GM19463 (cell line): Measurements from ENCODE around the gene UBE2L6.

Experiments used
- ATAC-seq: cut with Tn5 transposase; IDR thresholded peaks from one replicate; pipeline ENCODE4 v1.9.1; 2021; ENCODE audit warnings: mild to moderate bottlenecking, moderate library complexity; ENCODE audit not compliant: unreplicated experiment

Gene UBE2L6

GRCh38 chr11:57567515-57568329, at the start of gene UBE2L6:
UBE2L6 (minus strand) TSS chr11:57567672; CDS start chr11:57567611, 61 bp downstream.
- peak; percentile 66 for ATAC-seq

DNA sequence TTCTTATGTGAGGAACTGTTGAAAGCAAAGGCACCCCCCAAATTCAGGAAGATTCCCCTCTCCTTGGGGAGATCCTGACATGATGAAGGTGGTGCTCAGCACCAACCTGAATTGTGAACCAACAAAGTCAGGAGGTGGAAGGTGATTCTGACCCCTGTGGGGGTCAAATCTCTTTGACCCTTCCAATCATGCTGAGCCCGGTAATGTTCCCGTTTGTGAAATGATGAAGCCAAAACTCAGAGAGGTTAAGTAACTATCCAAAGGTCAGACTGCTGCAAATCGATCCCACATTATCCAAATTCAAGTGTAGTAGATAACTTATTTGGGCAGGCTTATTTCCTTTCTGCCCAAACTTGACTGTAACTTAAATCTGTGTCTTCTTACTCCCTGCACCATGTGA, 49.1 kb upstream of the UBE2L6 start:
- no peak for ATAC-seq

DNA sequence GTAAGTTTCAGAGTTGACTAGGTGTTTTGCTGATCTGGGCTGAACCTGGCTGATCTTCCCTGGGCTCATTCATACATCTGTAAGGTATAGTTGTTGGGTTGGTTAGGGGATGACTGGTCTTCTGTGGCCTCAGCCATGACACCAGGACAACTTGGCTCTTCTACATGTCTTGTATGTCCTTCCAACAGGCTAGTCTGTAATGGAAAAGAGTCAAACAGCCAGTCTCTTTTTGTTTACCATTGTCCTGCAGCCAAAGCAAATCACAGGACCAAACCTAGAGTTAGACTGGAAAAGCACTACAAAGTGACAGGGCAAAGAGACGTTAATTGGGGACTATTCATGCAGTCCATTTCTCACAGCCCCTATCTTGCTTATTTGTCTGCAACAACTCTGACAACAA, 47.8 kb upstream of the UBE2L6 start:
- ATAC-seq: no peak

DNA sequence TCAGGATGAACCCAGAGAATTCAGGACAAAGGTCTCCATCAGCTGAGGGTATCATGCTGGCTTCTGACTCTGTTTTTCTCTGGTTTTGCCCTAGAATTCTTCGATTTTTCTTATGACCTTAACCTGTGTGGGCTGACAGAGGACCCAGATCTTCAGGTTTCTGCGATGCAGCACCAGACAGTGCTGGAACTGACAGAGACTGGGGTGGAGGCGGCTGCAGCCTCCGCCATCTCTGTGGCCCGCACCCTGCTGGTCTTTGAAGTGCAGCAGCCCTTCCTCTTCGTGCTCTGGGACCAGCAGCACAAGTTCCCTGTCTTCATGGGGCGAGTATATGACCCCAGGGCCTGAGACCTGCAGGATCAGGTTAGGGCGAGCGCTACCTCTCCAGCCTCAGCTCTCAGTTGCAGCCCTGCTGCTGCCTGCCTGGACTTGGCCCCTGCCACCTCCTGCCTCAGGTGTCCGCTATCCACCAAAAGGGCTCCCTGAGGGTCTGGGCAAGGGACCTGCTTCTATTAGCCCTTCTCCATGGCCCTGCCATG, 46.8 kb upstream of the UBE2L6 start:
- ATAC-seq: no peak

DNA sequence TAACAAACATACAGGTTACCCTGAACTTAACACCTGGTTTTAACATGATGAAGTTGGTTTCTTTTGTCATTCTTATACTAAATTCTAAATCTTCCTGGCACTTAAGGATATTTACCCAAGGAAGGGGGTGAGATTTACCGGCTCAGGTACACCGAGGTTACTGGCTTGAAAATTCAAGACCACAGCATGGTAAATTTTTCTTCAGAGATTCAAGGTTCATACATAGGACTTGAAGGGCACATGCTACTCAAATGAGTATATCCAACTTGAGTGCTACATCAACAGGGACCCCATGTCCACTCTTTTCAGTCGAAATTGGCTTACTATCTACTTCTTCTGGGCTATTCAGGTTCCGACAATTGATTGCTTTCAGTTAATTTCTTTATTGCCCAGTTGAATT, 42.7 kb upstream of the UBE2L6 start:
- ATAC-seq: no peak

DNA sequence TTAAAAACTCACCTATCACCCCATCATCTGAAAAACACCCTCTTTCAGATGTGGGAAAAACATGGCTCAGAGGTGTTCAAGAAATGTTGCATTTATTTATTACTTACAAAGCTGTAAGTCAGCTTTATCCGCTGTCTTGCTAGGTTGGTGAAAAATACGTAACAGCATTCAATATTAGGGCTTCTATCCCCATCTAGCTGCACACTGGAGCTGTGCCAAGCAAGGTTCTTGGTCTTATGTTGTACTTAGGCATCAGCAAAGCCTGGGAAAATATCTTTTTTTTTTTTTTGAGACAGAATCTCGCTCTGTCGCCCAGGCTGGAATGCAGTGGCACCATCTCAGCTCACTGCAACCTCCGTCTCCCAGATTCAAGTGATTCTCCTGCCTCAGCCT, 37.6 kb upstream of the UBE2L6 start:
- ATAC-seq: no peak

DNA sequence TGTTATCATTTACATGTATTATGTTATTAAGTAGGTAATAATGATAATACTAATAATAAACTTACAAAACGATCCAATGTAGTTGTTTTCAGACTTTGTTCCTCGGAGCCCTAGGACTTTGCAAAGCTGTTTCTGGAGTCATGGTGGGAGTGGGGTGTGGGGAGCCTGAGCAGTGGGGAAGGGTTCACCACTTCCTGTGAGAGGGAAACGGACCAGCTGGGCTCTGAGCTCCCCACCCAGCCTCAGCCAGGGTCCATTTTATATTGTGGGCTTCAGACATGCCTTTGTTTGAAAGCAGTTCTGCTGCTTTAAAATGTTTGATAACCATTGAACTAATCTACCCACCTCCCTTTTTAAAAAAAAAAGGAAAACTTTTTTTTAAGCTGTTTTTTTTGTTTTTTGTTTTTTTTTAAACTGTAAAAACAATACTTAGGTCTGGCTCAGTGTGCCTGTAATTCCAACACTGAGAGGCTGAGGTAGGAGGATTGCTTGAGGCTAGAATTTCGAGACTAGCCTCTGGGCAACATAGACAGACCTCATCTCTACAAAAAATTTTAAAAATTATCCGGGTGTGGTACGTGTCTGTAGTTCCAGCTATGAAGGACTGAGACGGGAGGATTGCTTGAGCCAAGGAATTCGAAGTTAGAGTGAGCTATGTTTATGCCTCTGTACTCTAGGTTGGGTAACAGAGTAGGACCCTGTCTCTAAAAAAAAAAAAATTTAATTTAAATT, 37.0 kb upstream of the UBE2L6 start:
- no peak for ATAC-seq

DNA sequence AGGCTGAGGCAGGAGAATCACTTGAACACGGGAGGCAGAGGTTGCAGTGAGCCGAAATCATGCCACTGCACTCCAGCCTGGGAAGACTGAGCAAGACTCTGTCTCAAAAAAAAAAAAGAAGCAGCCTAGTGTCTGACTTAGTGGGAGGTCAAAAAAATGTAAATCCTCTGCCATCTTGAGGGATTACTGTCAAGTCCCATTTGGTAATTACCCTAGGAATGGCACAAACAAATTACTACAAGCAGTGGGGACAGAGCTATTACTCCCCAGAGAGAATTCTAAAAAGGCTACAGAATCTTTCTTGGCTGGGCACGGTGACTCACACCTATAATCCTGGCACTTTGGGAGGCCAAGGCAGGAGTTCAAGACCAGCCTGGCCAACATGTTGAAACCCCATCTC, 33.8 kb upstream of the UBE2L6 start:
- ATAC-seq: no peak

- no peak for ATAC-seq
These were observed 31.9 kb upstream of the UBE2L6 start for GRCh38 chr11:57599381-57599780.

GRCh38 chr11:57598831-57599155, 31.3 kb upstream of the UBE2L6 start:
- no peak for ATAC-seq

DNA sequence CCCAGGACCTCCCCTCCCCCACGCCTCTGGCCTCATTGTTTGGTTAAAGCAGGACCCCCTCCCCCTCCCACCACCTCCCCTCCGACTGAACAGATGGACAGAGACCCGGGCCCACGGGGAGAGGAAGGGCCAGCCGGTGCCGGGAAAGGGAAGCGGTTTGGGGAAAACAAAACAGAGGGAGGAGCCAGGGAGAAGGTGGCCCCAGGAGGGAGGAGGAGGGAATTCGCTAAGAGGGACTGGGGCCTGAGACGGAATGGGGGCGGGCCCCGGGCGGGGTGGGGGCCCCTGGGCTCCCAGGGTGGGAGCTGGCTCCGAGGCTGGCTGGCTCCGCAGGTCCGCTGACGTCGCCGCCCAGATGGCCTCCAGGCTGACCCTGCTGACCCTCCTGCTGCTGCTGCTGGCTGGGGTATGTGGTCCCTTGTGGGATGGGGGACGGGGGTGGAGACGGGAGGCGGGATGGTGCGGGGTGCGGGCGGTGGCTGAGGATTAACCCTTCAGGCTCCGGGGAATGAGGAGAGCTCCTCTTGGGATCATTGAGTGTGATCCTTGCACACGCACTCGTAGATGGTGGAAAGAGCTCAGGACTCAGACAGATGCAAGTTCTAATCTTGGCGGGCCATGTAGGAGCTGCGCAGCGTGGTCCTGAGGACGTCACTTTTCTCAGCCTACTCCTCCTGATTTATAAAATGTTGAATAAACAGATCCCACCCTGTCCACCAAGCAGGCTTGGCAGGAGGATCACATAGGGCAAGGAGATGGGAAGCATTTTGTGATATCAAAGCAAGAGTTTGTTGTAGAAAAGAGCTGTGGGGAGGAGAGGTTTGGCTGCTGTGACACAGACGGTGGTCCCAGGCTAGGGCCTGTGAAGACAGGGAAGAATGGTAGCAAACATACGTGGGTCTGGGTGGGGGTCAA, 30.7 kb upstream of the UBE2L6 start:
- ATAC-seq: no peak

GRCh38 chr11:57597461-57597915, 30.0 kb upstream of the UBE2L6 start, which contains the start of gene SERPING1:
SERPING1 (plus strand) TSS chr11:57597685; CDS start chr11:57598271, 586 bp downstream.
- no peak for ATAC-seq

DNA sequence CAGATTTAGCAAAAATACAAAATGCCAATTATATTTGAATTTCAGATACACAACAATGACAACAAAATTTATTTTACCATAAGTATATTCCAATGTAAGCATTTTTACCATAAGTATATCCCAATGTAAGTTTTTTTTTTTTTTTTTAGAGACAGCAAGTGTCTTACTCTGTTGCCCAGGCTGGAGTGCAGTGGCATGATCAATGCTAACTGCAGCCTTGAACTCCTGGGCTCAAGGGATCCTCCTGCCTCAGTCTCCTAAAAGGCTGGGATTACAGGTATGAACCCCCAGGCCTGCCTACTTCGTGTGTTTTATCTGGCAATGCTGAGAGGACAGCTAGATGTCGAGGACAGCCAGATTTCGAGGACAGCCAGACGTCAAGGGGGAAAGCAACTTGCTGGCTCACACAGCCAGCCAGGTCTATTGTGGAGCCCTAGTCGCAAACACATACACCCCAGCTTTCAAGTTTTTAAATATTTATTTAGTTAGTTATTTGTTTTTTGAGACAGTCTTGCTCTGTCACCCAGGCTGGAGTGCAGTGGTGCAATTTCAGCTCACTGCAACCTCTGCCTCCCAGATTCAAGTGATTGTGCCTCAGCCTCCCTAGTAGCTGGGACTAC, 28.9 kb upstream of the UBE2L6 start:
- ATAC-seq: no peak

DNA sequence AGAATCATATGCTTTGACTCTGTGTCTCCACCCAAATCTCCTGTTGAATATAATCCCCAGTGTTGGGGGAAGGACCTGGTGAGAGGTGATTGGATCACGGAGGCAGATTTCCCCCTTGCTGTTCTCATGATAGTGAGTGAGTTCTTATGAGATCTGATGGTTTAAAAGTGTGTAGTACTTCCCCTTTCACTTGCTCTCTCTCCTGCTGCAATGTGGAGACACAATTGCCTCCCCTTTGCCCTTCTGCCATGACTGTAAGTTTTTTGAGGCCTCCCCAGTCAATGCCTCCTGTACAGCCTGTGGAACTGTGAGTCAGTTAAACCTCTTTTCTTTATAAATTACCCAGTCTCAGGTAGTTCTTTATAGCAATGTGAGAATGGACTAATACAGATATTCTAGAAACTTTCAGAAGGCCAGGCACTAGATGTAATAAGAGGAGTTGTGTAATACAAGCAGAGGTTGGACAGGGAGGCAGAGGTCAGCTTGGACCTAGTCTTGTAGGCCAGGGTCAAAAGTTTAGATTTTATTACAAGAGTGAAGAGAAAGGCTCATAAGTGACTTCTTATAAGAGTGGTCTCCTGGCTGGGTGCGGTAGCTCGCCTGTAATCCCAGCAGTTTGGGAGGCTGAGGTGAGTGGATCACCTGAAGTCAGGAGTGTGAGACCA, 20.7 kb upstream of the UBE2L6 start:
- no peak for ATAC-seq

DNA sequence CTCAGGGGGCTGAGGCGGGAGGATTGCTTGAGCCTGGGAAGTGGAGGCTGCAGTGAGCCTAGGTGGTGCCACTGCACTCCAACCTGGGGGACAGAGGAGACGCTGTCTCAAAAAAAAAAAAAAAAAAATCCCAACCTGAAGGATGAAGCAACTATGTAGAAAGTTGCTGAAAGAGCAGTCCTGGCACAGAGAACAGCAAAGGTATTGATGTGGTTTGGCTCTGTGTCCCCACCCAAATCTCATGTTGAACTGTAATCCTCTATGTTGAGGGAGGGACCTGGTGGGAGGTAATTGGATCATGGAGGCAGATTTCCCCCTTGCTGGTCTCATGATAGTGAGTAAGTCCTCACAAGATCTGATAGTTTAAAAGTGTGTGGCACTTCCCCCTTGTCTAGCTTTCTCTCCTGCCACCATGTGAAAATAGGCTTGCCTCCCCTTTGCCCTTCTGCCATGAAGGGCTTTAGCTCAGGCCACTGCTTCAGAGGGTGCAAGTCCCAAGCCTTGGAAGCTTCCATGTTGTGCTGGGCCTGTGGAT, 19.3 kb upstream of the UBE2L6 start:
- no peak for ATAC-seq

DNA sequence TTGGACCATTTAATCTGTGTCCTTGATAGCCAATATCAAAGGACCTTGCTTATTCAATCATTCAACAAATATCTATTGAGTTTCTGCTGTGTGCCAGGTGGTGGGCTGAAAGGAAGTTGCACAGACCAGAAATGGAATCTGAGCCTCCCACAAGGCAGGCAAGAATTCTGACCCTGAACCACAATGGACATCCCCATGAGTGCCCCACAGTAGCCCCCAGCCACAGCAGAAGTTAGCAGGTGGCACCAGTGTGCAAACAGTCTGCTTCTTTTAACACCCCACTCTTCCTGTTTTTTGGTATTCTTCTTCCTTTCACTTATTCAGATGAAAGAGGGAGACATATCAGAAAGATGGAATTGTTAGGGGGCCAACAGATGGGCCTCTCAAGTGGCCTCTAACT, 17.8 kb upstream of the UBE2L6 start:
- ATAC-seq: peak; percentile 58

GRCh38 chr11:57584341-57584740, 16.9 kb upstream of the UBE2L6 start:
- no peak for ATAC-seq

GRCh38 chr11:57574061-57574460, 6.6 kb upstream of the UBE2L6 start:
- no peak for ATAC-seq

DNA sequence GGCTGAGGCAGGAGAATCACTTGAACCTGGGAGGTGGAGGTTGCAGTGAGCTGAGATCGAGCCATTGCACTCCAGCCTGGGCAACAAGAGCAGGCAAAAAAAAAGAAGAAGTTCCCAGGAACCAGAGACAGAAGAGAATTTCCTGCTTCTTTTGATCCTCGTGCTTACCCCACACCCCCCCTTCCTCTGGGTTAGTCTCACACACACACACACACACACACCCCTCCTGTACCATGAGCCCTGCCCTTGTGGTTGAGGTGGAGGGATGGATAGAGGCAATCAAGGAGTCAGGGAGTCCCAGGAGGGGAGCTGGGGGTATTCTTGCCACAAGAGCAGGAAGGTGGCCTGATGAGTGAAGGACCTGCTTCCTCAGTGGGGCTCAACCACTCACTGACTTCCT, 4.1 kb upstream of the UBE2L6 start:
- ATAC-seq: no peak

DNA sequence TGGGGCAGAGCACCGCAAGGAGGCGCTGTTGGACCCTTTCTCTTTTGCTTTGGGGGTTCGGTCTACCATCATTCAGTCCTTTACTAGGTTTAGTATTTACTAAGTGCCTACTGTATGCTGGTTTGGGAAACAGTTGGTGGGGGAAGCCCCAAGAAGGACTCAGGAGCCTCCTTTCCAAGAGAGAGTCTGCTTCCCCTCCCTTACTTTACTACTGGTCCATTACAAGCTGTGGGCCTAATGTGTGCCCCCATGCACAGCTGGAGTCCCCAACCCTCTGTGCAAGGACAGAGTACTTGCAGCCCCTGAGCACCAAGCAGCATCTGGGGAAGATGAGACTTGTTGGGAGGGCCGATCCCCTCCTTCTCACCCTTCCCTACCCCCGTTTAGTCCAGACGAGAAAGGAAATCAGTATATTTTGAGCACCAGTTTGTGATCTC, 876 bp upstream of the UBE2L6 start:
- peak; percentile 1 for ATAC-seq
